ENCODE data around the gene PACRG.

Gene PACRG

GRCh38 chr6:163323274-163323673 lies 595.5 kb downstream of the PACRG start:
- no peak for DNase-seq

GRCh38 chr6:163323705-163324104 lies 595.9 kb downstream of the PACRG start:
- DNase-seq = no peak

- DNase-seq = no peak
These were observed 596.5 kb downstream of the PACRG start for GRCh38 chr6:163324326-163324687.

DNA sequence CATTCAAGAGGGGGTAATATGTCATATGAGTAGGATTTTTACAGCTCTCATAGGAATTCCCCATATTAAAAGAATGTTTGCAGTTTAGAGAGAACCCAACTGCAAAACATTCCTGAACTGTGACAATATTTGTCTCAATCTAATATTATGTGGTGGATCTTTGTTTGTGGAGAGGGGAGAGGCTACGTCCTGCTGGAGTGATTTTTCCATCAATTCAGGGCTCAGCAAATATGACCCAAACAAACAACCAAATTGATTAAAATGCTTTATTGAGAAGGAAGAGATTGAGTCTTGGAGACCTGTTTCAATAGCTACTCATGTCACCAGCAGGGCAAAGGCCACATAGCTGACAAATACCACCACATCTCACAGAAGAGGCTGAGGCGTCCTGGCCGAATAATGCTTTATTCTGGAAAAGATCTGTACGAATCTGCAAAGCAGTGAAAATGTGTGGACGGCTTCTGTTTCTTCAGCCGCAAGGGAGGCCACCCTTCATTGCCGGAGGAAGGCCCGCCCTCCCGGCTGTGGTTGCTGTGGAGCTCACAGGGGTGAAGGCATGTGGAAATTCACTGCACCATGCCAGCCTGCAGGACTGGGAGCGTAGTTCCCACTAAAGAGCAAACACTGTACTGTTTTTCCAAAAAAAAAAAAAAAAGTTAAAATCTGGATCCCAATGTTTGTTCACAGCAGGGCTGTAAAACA lies 597.1 kb downstream of the PACRG start:
- no peak for DNase-seq

GRCh38 chr6:163325390-163325784 lies 597.6 kb downstream of the PACRG start:
- no peak for DNase-seq

GRCh38 chr6:163327165-163327880 lies 599.5 kb downstream of the PACRG start:
- DNase-seq = no peak

- no peak for DNase-seq
These were observed 600.1 kb downstream of the PACRG start for GRCh38 chr6:163327921-163328320.

- DNase-seq = no peak
These were observed 600.6 kb downstream of the PACRG start for GRCh38 chr6:163328411-163328810.

GRCh38 chr6:163329991-163330390 lies 602.2 kb downstream of the PACRG start:
- DNase-seq = no peak

DNA sequence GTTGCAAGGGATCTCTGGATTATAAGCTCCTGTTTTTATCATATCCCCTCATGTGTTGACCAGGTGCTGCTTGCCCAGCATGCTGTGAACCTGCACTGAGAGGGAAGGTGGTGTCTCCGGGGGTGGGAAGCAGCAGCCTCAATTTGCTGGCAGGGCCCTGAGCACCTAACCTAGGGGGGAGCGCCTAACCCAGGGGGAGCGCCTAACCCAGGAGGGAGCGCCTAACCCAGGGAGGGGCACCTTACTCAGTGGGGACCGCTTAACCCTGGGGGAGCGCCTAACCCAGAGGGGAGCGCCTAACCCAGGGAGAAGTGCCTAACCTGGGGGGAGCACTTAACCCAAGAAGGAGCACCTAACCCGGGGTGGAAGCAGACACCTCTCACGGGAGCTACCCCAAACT lies 603.5 kb downstream of the PACRG start:
- DNase-seq = no peak

DNA sequence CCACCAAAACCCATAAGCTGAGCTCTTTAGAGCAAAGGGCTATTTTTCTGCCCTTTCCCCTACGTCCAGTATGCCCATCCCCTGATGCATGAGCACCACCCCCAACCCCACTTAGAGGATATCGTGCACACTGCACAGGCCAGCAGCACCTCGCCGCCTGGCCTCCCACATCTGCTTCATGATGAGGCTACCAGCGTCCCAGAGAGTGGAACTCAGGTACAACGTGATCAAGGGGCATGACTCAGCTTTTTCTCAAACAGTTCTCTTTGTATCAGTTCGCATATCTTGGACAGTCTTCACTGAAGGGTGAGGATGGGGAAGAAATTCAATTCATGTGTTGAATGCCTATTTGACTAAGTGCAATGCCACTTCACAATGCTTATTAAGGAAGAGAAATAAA lies 604.8 kb downstream of the PACRG start:
- DNase-seq = no peak

DNA sequence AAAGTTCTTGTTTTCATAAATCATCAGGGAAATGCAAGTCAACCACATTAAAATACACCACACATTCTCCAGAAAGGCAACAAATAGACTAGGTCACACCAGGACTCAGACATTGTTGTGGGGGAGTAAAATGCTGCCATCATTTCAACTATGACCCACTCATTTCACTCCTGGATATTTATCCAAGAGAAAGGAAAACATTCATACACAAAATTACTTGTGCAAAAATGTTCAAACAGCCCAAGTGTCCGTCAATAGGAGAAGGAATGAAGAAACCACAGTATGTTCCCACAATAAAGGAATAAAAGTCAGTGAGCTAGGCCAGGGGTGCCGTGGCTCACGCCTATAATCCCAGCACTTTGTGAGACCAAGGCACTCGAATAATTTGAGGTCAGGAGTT lies 605.3 kb downstream of the PACRG start:
- no peak for DNase-seq

DNA sequence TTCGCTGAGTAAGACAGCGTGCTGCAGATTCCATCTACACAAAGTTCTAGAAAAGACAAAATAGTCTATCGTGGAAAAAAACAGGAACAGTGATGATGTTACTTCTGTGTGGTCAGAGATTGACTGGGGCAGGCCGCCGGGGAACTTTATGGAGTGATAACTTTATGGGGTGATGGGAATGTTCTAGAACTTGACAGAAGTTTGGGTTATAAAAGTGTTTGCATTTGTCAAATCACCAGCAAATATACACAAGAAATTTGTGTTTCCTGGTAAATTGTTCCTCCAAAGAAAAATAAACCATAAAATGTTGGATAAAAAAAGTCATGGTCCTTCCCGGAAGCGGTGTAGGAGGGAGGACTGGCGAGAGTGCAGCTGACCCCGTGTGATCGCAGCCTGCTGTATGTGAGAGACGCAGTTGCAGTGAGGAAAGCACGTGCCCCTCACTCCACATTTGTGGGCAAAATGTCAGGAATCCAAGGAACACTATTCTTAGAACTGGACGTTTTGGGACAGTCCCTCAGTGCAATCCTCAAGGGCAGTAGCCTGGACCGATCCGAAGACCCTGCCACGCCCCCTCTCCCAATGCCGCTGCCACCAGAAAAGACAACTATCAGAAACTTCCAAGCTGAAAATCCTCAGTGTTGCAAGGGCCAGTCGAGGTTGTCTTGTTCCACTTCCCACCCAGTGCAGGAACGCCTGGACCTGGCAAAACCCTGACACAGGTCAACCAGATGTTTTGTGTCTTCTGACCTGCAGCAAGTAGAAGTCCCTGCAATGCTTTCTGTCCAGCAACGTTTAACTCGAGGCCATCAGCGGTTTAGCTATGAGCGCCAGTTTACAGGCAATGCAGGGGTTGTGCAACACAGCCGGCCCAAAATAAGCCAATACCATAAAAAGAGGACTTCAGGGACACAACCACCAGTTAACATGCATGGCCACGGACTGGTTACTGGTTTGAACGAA lies 606.2 kb downstream of the PACRG start:
- no peak for DNase-seq

GRCh38 chr6:163335056-163335455 lies 607.3 kb downstream of the PACRG start:
- DNase-seq = no peak

DNA sequence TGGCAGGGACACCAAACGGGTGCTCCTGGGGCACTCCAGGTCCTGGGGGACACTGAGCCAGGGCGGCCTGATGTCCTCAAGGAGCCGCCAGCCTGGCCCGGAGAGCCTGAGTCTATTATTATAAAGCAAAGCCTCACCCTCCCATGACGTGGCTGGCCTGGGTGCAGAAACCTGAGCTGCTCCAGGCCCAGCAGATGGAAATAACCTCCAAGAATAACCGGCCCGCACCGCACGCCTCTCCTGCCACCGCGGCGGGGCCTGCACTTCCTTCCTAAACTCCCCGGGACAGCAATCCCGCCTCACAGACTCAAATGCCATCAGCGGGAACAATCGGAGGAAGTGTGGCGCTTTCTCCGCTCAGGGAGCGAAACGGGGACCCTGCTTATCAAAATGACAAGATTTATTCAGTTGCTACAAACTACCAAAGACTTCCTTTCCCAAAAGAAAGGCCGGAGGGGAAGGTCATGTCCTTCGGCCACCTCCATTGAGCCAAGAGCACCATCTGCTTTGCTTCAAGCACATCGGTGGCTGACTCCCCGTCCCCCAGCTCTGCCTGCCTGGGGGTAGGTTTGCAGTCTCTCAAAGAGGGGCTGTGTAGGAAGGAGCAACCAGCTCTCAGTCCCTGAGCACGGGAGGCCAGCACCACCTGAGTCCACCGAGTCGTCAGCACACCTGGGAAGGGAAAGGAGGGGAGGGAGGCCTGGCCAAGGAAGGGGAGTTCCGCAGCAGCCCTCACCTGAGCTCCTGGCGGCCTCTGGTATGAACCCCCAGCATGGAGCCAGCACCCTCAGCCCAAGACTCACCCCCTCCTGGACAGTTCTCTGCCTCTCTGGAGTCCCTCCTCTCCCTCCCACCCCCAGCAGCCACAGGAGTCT lies 608.1 kb downstream of the PACRG start:
- no peak for DNase-seq

- no peak for DNase-seq
These were observed 609.2 kb downstream of the PACRG start for GRCh38 chr6:163336961-163337360.

- no peak for DNase-seq
These were observed 610.2 kb downstream of the PACRG start for GRCh38 chr6:163337958-163338357.

- no peak for DNase-seq
These were observed 611.1 kb downstream of the PACRG start for GRCh38 chr6:163338671-163339405.

GRCh38 chr6:163339466-163339865 lies 611.7 kb downstream of the PACRG start:
- no peak for DNase-seq

DNA sequence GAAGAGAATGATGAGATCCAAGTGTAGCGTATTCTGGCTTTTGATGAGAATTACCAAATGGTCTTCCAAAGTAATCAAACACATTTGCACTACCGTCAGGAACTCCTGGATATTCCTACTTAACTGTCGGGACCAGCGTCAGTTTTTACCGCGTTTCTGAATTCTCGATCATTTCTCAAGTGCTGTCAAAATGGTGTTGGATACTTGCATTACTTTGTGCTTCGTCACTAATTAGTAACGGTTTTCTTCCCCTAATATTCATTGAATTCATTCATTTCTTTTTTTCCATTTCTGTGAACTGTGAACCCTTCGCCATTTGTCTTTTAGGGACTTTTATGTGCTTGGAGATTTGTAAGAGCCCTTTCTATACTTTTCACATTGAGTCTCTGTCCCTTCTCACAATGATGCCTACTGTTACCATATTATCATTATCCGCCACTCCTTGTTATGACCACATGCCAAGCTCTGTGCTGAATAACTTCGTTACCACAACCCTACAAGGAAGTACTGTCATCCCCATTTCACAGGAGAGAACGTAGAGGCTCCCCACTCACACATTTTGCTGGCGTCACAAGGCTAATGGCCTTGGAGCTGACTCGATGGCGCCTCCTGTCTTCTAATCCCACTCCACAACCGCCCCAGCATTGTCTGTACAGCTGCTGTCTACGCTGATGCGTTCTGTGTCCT lies 612.6 kb downstream of the PACRG start:
- no peak for DNase-seq
